A673 (cell line): ENCODE measurements around the gene ZBTB21. TPM values are rescaled to one million over a fixed set of nuclear protein-coding genes. Genes with fewer than 3 reads are reported as not detected.

Experiments
- BruUV-seq: library from RNA; stranded (reverse); fragments of 400-500 nt; replicated peaks from 2 replicates; lab custom pipeline; 2021; lab: Mats Ljungman, UMichigan
- CTCF ChIA-PET: fragments of 300-600 bp; sonication (Branson Sonifier 250); formaldehyde crosslinking; loops from one replicate; lab custom pipeline; 2022; ENCODE audit warnings: antibody characterized with exemption; lab: Charles Lee
- POLR2A ChIA-PET: fragments of 300-600 bp; sonication (Branson Sonifier 250); formaldehyde crosslinking; loops from one replicate; lab custom pipeline; 2022; ENCODE audit warnings: antibody characterized with exemption; ENCODE audit not compliant: low non-redundant PET; lab: Charles Lee
- DNase-seq: peaks from one replicate; pipeline ENCODE4 v3.0.0-alpha.2; 2015; ENCODE audit warnings: low spot score
- H3K27ac ChIP-seq: fragments of 200-600 bp; sonication (generic); 2 replicates; pipeline ENCODE4 v1.5.1; 2016; ENCODE audit warnings: mixed run types, low read depth, mild to moderate bottlenecking, mixed read lengths, antibody characterized with exemption, low read length; ENCODE audit not compliant: poor library complexity, severe bottlenecking
- H3K27me3 ChIP-seq: fragments of 200-600 bp; sonication (generic); replicated peaks from 2 replicates; pipeline ENCODE4 v1.6.1; 2017; ENCODE audit warnings: mixed run types, low read depth, mild to moderate bottlenecking, mixed read lengths, antibody characterized with exemption, low read length; ENCODE audit not compliant: insufficient read depth, poor library complexity
- H3K36me3 ChIP-seq: fragments of 200-600 bp; sonication (generic); 2 replicates; pipeline ENCODE4 v1.6.1; 2016; ENCODE audit warnings: mixed run types, mild to moderate bottlenecking, mixed read lengths, antibody characterized with exemption, low read length; ENCODE audit not compliant: insufficient read depth, poor library complexity, severe bottlenecking
- H3K4me1 ChIP-seq: fragments of 200-600 bp; sonication (generic); 2 replicates; pipeline ENCODE4 v1.6.1; 2017; ENCODE audit warnings: mixed run types, mild to moderate bottlenecking, mixed read lengths, antibody characterized with exemption, low read length; ENCODE audit not compliant: insufficient read depth, poor library complexity, severe bottlenecking
- H3K4me3 ChIP-seq: fragments of 200-600 bp; sonication (generic); 2 replicates; pipeline ENCODE4 v1.5.1; 2016; ENCODE audit warnings: low read depth, mixed run types, mild to moderate bottlenecking, mixed read lengths, low read length; ENCODE audit not compliant: poor library complexity, severe bottlenecking
- H3K9me3 ChIP-seq: fragments of 200-600 bp; sonication (generic); 2 replicates; pipeline ENCODE4 v1.6.1; 2016; ENCODE audit warnings: mixed run types, low read depth, mild to moderate bottlenecking, mixed read lengths, antibody characterized with exemption, low read length; ENCODE audit not compliant: poor library complexity, severe bottlenecking
- EZH2 ChIP-seq: fragments of 200-600 bp; sonication (generic); IDR thresholded peaks from 2 replicates; pipeline ENCODE4 v1.6.1; 2017; ENCODE audit warnings: borderline replicate concordance, low read depth, mild to moderate bottlenecking, mixed read lengths, antibody characterized with exemption, low read length; ENCODE audit not compliant: poor library complexity, severe bottlenecking
- intact Hi-C: fragments of 100-400 bp; cut with micrococcal nuclease; formaldehyde crosslinking; loops from one replicate; pipeline ENCODE4 v1.10.0; 2022; ENCODE audit not compliant: unreplicated experiment
- total RNA-seq: library from RNA; stranded (reverse); gene quantifications from 2 replicates; pipeline ENCODE4 v1.2.3, GENCODE V29; 2021
- TF ChIP-seq, protein P1 (sequence below): fragments of 300-800, 200-600 bp; sonication (generic); conservative IDR thresholded peaks from 2 replicates; pipeline ENCODE4 v1.5.1; 2017; ENCODE audit warnings: low read depth, mild to moderate bottlenecking, antibody characterized with exemption, low read length, moderate library complexity, mixed read lengths

ZBTB21 gene
- total RNA-seq, 1 experiment from 2014 or later, result 20.7 TPM

DNA sequence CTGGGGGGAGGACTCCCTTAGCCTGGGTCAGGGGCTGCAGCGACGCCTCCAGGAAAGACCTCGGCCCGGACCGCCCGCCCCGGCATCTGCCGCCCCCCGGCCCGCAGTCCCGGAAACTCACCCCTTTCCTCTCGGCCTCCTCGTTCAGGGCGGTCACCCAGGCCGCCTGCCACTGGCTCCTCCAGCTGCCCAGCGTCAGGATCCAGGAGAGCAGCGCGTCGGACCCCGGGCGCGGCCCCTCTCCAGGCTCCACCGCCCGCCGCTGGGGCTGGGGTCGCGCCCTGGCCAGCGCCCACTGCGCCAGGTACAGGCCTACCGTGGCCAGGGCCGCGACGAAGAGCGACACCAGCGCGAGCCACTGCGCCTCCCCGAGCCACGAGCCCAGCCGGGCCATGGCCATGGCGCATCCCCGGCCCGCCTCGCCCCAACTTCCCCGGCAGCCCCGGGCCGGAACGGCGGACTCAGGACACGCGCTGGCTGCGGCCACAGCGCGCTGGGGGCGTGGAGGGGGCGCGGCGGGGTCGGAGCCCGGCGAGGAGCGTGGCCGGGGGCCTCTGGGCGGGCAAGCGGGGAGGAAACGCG, 56.8 kb downstream of the ZBTB21 start:
- intact Hi-C loops, result no loop called here
- peaks cover 19% of the 10 kb centered on the region for H3K4me1 ChIP-seq
- peak overlapping the region; percentile 56 for H3K4me3 ChIP-seq
- CTCF ChIA-PET, result no interaction called here
- no peaks in the 10 kb centered on the region for H3K9me3 ChIP-seq
- no TSS peak for BruUV-seq
- no peaks in the 10 kb centered on the region for H3K27me3 ChIP-seq
- DNase-seq, result no peak
- peak overlapping the region; percentile 30 for H3K27ac ChIP-seq
- TF ChIP-seq EZH2, result no peak
- TF ChIP-seq, protein P1, sequence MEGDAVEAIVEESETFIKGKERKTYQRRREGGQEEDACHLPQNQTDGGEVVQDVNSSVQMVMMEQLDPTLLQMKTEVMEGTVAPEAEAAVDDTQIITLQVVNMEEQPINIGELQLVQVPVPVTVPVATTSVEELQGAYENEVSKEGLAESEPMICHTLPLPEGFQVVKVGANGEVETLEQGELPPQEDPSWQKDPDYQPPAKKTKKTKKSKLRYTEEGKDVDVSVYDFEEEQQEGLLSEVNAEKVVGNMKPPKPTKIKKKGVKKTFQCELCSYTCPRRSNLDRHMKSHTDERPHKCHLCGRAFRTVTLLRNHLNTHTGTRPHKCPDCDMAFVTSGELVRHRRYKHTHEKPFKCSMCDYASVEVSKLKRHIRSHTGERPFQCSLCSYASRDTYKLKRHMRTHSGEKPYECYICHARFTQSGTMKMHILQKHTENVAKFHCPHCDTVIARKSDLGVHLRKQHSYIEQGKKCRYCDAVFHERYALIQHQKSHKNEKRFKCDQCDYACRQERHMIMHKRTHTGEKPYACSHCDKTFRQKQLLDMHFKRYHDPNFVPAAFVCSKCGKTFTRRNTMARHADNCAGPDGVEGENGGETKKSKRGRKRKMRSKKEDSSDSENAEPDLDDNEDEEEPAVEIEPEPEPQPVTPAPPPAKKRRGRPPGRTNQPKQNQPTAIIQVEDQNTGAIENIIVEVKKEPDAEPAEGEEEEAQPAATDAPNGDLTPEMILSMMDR, result no peak
- no peaks in the 10 kb centered on the region for H3K36me3 ChIP-seq
- POLR2A ChIA-PET, result no interaction called here

DNA sequence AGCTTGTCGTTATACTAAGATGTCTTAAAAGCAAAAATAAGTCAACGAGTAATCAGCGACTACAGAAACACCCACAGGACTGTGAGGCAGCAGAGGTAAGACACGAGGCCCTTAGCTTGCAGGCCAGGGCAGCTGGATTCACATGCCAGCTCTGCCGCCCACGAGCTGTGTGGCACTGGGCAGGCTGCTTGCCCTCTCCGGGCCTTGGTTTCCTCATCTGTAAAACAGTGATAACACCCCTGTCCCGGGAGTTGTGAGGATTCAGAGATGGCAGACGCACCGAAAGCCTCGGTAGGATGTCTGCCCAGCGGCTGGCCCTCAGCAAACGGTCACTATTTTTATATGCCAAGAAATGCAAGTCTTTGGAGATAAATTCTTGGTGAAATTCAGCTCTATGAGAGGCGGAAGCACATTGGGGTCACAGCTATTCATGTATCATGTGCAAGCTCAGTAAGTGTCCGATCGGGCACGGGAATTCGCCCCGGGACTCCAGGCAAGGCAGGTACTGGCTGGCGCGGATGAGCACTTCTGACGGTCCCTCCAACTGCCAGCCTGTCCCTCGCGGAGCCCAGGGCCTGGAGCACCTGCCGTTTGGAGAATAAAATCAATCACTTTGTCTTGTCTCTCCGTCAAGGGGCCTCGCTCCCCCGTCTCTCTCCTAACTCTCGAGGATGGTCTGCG, 57.5 kb downstream of the ZBTB21 start:
- TF ChIP-seq, protein P1, result no peak
- no peak for TF ChIP-seq EZH2
- Histone ChIP-seq H3K4me3 (peak overlapping the region; percentile 56), H3K27ac (peak overlapping the region; percentile 30), H3K27me3 (no peaks in the 10 kb centered on the region), H3K36me3 (no peaks in the 10 kb centered on the region), H3K4me1 (peaks cover 16% of the 10 kb centered on the region), H3K9me3 (no peaks in the 10 kb centered on the region)
- DNase-seq, result no peak
- POLR2A ChIA-PET, result no interaction called here
- CTCF ChIA-PET, result no interaction called here
- intact Hi-C loops, result no loop called here
- no TSS peak for BruUV-seq

DNA sequence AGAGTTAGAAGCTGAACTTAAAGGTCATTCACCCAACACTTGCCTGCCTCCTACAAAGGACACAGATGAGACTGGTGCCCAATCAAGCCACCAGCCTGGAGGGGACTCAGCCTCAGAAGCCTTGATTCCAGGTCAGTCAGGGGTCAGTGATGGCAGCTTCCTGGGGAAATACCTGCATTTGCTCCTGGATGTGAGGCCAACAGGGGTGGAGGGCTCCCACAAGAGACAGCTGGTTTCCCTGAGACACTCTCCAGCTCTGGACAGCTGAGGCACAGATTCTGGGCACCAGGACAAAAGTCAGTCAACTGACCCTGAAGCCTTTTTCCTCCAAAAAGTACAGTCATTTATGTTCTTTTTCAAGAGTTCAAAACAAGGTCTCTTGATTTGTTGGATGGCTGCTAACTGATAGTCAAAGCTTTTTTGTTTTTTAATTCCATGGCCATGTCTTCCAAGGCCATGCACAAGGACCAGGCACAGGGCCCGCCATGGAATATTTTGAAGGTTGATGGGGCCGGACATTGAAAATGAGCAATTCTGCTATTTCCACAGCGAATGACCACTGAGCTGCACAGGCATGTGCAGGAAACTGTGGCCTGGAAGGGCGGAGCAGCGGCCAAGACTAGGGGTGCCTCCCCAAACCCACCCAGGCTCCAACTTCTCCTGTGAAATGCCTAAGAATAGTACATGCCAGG, 58.1 kb downstream of the ZBTB21 start:
- POLR2A ChIA-PET, result no interaction called here
- Histone ChIP-seq H3K9me3 (no peaks in the 10 kb centered on the region), H3K27me3 (no peaks in the 10 kb centered on the region), H3K36me3 (no peaks in the 10 kb centered on the region), H3K4me3 (no peak overlapping the region), H3K4me1 (peaks cover 9% of the 10 kb centered on the region), H3K27ac (no peak overlapping the region)
- DNase-seq, result no peak
- intact Hi-C loops, result no loop called here
- TF ChIP-seq EZH2, result no peak
- TF ChIP-seq, protein P1, result no peak
- CTCF ChIA-PET, result no interaction called here
- TSS peak; percentile 24 for BruUV-seq
